HG03442 (cell line): ENCODE measurements around the gene MAPKAP1.
"Not testable (repeated sequence)": the region's sequence is repeated elsewhere in the genome, so short reads cannot be mapped to it uniquely, and the experiment has no call there.

Experiments
- ATAC-seq: cut with Tn5 transposase; IDR thresholded peaks from one replicate; pipeline ENCODE4 v1.9.1; 2021; ENCODE audit warnings: mild to moderate bottlenecking, moderate library complexity; ENCODE audit not compliant: unreplicated experiment

MAPKAP1 gene

DNA sequence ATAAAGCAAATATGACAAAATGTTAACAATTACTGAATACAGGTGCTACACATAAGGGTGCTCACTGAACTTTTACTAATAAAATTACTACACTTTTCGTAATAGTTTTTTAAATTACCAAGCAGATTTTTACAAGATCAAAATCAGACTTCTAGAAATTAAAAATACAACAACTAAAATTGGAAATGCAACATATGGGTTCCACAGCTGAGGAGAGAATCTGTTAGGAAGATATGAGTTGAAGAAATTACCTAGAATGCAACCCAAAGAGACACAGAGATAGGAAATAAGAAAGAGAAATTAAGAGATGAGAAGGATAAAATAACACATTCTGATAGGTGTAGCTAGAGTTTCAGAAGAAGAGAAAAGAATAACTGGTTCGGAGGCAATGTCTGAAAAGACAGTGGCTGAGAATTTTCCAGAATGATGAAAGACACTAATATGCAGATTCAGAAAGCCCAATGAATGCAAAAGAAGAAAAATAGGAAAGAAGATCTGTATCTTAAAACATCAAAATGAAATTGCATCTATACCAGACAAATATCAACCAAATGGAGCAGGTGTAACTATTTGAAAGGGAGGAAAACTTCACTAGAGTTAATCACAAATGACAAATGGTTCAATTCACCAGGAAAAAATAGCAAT lies 95.8 kb downstream of the MAPKAP1 start:
- ATAC-seq = no peak

DNA sequence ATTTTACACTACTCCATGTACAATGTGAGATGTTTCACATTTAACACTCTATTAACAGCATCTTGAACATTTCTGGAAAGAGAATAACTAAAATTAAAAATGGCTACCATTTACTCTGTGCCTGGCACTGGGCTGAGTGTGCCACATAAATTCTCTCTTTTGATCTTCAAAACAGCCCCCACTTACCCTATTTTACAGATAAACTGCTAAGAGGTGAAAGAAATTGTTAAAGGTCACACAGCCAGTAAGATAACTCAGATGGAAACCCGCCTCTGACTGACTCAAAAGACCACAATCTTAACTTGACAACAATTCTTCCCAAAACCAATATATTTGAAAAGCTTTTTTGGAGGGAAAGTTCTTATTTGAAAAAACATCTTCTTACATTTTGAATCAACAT lies 97.3 kb downstream of the MAPKAP1 start:
- ATAC-seq = no peak

DNA sequence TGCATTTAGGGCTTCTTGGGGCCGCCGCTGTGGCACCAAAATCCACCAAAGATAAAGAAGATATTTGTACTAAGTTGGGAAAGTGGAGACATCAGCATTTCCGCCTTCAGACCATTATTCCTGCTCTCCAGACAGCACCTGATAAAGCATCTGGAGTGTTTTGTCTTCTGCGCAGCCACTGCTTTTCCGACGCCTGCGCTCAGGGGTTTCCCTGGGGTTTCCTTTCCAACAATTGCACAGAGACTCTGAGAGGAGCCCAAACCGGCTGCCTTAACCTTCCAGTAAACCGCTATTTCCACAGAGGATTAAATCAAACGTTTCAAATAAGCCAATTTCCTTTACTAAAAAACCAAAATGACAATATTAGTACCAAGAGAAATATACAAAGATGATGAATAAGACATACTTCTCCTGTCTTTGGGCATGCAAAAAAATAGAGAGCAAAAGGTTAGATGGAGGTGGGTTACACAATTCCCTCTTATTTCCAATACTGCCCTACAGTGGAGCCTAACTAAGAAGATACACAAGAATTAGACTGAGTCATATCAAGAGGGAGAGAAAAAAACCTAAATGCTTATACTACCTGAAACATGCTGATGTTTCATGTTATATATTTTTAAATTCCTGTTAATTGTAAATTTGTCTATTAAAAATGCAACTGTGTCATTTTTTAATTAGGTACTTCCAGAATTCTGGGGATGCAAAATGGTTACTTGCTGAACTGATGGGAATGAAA lies 98.4 kb downstream of the MAPKAP1 start:
- ATAC-seq = no peak

DNA sequence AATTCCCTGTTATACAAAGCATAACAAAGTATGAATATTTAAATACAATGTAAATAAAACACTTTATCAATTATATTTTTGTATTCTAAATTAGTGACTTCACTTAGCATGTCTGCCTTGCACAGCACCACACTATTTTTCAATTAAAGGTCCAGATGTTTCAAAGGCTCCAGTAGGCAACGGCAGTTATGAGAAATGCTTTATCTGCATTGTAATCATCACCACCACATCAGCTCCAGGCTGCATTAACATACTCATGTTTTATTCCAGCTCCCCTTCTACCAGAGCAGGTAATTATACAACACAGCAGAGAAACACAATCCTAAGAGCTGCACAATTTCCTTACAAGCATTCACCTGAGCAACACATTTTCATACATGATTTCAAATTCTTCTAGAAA lies 102.8 kb downstream of the MAPKAP1 start:
- ATAC-seq = no peak

DNA sequence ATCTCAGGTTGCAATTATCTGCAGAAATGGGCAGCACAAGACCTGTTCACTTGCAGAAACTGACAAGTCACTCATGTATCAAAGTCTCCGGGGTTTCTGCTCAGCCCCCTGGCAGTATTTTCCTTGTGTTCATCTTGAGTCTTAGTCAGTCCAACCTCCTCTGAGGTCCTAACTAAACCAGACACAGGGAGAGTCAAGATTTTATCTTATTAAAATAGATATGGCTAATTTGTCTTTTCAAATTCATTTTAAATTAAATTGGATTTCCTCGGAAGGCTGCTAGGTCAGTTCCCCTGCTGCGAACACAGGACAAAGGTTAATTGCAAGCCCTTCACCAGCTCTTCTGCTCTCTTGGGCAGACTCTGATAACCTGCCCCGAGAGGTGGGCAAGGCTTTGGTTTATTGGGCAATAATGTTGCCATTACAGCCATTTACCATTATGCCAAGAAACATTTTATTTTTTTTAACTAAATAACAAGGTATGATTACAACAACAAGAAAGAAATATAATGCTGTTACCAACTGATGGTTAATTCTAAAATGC lies 103.5 kb downstream of the MAPKAP1 start:
- ATAC-seq = no peak

DNA sequence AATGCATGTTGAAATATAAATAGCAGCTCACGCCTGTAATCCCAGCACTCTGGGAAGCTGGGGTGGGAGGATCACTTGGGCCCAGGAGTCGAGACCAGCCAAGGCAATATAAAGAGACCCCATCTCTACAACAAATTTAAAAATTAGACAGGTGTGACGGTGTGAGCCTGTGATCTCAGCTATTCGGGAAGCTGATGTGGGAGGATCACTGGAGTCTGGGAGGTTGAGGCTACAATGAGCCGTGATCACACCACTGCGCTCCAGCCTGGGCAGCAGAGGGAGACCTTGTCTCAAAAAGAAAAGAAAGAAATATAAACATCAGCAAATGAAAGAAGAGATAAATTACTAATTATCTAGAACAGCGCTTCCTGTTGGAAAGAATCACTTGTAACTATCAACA lies 105.0 kb downstream of the MAPKAP1 start:
- no peak for ATAC-seq

DNA sequence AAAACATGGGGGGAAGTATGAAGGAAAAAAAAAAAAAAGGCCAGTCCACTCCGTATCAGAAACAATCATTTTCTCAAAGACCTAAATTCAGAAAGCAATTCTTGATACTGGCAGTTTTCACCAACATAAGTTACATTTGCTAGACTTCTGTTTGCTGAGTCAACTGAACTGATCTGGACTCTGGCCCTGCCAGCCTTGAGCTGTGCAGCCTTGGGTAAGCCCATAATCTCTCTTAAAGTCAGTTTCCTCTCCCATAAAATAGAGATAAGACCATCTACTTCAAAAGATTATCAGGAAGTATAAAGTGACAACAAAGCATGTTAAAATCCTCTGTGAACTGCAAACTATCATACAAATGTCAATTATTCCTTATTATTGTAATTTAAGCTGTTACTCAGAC lies 106.8 kb downstream of the MAPKAP1 start:
- no peak for ATAC-seq

DNA sequence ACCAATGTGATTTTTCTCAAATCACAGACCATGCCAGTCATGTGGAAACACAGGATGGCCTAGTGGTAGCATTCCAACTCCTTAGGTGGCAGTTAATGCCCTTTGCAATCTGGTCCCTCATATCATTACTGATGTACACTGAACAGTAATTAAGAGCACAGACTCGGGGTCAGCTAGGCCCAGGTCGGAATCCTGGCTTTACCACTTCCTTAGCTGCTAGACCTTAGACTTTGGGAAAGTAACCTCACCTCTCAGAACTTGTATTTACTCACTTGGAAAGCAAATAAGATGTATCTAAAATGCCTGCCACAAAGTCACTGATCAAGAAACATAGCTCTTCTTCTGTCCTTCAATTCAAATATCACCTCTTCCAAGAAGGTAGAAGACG lies 112.8 kb downstream of the MAPKAP1 start:
- ATAC-seq = no peak

DNA sequence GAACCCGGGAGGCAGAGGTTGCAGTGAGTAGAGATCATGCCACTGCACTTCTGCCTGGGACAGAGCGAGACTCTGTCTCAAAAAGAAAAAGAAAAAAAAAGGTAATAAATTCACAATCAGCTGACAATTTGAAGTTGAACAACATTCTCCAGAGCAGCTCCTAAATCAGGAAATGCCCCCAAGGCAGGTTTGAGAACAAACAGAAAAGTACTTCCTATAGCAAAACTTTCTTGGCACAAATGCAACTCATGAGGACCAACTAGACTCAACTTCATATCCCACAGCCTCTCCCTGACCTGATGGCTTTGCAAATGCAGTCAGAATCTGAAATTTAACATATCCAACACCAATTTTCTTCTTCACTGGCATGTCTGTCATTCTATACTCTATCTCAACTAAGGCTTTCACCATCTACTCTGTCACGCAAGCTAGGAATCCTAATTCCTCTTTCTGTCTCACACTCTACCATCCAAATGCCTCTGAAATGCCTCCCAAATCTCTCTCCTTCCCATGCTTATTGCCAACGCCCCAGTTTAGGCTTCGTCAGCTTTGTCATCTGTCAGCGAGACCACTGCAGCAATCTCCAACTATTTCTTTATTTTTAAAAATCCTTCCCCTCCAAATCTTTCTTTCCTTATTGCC lies 113.3 kb downstream of the MAPKAP1 start:
- no peak for ATAC-seq

DNA sequence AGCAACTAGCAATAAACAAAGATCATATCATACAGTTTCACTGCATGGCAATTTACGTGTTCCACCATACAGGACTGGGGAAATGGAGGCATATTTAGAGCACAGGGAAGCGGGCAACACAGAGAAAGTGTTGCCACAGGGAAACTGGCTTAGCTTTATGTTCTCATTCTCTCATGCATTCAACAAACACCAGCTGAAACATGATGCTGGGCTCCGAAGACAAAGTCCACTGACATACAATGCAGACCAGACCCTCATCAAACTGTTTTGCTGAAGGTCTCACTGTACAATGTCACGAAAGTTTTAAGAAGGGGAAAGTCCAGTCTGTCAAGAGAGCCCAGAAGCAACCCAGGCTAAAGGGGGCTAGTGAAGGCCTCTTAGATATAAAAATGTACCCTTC lies 115.1 kb downstream of the MAPKAP1 start:
- no peak for ATAC-seq

DNA sequence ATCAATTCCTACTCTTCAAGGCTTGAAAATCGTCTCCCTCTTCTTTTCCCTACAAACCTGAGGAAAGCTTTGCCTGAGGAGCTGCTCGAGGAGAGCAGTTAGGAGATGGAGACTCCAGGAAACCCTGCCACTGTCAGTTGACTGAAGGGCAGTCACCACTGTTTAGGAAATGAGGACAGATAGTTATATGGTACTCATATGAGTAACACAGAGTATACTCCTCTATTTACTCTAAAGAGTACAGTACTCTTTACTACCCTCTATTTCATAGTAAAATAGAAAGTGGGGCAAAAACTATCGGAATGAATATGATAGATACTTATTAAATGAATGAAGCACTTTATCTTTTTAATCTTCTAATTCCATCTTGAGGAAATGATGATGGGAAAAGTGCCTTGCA lies 115.8 kb downstream of the MAPKAP1 start:
- ATAC-seq = no peak

DNA sequence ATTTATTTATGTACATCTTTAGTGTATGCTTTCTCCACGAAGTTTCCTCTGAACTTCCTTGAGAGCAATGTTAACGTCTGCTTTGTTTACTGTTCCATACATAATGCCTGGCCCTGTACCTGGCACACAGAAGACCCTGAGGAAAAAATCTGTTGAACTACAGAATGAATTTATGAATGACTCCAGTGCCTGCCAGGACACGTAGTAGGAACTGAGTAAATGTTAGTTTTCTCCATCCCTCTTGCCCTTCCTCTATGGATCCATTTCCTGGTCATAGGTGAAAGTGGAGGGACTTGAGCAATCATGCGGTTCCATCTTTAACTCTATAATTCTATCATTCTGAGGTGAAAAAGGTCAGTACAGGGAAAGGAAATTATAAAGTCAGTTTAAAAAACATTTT lies 117.7 kb downstream of the MAPKAP1 start:
- ATAC-seq = no peak

DNA sequence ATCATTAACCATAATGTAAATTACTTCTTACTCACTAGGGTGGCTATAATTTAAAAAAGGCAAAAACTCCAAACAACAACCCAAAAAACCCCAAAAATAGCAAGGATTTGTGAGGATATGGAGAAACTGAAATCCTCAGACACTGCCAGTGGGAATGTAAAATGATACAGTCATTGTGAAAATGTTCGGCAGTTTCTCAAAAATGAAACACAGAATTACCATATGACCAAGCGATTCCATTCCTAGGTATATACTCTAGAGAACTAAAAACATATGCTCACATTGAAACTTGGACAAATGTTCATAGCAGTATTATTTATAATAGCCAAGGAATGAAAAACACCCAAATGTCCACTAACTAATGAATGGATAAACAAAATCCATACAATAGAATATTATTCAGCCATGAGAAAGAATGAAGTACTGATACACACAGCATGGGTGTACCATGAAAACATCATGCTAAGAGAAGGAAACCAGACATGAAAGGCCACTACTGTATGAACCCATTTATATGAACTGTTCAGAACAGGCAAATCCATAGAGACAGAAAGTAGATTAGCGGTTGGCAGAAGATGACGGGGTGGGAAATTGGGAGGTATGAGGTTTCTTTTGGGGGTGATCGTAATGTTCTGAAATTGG lies 119.1 kb downstream of the MAPKAP1 start:
- ATAC-seq = no peak

DNA sequence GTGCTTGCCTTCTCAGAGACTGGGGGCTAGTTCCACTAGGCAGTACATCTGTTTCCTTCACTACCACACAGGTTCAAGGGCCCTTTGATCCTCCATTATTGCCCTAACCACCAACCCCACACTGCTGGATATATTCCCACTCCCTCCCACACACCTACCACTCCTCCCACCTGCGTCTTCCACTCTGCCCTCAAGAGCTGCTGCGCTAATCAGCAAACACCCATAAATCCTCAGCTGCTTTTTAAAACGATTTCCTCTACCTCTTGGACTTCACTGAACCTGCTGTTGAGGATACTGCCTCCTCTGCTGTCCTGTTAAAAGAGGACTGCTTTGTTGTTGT lies 120.9 kb downstream of the MAPKAP1 start:
- no peak for ATAC-seq

DNA sequence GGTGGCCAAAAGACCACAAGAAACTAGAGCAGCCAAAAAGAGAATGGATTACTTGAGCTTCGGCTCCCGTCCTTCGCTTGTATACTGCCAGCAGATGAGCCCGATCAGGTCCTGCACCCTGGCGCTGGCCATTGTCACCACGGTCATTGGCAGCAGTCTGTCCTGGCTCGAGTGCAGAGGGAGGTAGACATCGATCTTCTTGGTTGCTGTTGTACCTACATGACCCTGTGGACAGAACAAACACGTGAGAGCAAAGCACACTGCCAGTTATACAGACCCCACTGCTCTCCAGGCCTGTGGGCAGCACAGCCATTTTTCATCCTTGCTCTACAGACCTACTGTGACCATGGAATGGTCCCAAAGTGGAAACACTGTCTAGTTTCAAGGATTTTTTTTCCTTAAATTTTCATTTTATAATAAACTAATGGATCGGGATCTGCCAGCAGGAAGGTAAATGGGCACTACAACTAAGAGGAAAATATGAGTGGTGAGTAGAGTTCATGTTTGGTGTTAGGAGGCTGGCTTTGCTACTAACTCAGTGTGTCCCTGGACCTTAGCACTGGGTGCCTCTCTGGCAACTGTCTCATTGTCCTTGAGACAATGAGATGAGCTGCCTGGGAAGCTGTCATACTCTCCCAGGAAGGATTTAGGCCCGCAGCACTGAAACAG lies 121.4 kb downstream of the MAPKAP1 start:
- no peak for ATAC-seq

DNA sequence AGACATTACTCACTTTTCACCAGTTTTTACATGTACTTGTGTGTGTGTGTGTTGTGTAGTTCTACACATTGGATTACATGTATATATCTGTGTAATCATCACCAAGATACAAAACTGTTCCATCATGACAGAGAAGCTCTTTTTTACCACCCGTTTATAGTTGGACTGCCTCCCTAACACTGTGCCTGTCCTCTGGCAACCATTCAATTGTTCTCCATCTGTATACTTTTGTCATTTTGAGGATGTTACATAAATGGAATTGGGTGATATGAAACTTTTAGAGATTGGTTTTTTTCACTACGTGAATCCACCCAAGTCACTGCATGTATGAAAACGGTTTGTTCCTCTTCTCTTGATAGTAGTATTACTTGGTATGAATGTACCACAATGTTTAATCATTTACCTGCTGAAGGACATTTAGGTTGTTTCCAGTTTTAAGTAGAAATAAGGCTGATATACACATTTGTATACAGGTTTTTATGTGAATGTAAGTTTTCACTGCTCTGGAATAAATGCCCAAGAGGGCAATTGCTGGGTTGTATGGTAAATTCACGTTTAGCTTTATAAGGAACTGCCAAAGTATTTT lies 126.2 kb downstream of the MAPKAP1 start:
- no peak for ATAC-seq

DNA sequence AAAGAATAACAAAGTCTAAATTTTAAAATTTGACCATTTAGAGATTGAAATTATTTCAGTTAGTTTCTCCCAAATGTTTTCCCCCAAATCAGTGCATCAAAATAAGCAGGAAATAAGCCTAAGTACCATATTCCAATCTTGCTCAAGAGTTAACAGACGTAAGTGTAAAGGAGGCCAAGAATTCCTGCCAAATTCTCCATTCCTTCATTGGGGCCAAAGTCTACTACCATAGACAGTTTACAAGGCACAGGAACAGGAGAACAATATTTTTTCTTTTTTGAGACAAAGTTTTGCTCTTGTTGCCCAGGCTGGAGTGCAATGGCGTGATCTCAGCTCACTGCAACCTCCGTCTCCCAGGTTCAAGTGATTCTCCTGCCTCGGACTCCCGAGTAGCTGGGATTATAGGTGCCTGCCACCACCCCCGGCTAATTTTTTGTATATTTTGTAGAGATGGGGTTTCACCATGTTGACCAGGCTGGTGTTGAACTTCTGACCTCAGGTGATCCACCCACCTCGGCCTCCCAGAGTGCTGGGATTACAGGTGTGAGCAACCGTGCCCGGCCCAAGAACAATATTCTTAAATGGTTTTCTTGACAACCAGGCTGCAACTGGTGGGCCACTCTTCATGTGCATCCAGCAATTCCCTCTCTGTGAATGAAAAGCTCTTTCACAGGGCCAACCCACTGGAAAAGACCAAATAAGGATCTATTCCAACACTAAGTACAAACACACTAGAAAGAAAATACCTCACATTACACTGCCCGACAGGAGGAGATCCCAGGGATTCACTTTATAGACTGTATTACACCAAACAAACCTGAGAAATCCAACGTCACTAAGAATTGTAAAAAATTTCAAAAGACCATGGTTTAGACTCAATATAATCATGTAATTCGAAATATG lies 127.7 kb downstream of the MAPKAP1 start:
- ATAC-seq = no peak

DNA sequence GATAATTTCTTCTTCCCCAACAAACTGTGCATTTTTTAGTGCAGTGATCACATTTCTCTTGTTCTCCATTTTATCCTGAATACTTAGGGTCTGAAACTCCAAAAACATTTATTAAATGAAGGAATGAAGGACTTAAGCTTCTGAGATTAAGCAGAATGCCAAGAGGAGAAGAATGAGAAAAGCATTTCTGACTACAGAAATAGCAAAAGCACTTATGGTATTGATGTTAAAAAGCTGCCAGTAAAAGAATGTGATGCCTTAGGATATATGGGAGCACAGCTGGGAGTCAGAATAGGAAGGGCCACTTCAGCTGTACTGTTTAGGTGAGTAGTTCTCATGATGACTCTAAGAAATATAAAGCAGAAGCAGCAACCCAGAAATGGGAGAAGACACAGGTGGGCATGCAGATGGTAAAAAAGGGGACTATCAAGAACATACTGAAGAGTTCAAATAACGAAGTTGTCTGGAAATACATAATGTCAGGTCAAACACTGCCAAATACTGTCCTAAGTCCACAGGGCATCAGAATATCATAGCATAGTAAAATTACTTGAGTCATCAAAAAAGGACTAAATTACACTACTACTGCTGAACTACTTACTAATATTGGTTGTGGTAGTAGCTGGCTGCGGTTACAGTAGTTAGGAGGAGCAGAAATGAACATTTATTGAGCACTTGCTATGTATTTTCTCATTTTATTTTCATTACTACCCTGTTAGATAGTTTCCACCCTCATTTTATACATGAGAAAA lies 132.7 kb downstream of the MAPKAP1 start:
- no peak for ATAC-seq

DNA sequence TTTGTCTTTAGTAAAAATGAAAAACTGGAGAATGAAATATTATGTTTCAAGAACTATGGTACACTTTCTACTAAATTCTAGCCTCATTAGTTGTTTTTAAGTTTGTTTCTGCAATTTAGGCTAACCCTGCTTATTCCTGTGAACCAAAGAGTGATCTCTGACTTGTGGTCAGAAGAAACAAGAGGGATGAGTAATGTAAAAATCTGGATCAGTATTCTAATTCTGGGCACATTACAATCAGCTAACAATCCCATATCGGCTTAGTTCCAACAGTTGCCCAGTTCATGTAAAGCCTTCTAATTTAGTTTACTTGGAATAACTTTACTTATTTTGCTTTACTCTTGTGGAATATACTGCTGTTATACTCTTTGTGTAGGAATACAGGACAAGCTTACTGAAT lies 134.5 kb downstream of the MAPKAP1 start:
- not testable (repeated sequence) for ATAC-seq
